ENCODE data around the gene PRDM15.

The PRDM15 gene

GRCh38 chr21:41817877-41818855 lies 61.0 kb downstream of the PRDM15 start:
- in situ Hi-C loops (cut with MboI; ENCODE audit: low pct_unique_long_range_greater_than_20kb, low sequenced_read_pairs): no loop called here
- no peak for DNase-seq

- in situ Hi-C loops (cut with MboI; ENCODE audit: low pct_unique_long_range_greater_than_20kb, low sequenced_read_pairs): no loop called here
- DNase-seq: peak; percentile 41
Observed at GRCh38 chr21:41817228-41817627, 61.9 kb downstream of the PRDM15 start.

GRCh38 chr21:41816583-41817165 lies 62.5 kb downstream of the PRDM15 start:
- DNase-seq: peak; percentile 58
- in situ Hi-C loops (cut with MboI; ENCODE audit: low pct_unique_long_range_greater_than_20kb, low sequenced_read_pairs): no loop called here

GRCh38 chr21:41815652-41816582 lies 63.2 kb downstream of the PRDM15 start:
- in situ Hi-C loops (cut with MboI; ENCODE audit: low pct_unique_long_range_greater_than_20kb, low sequenced_read_pairs): no loop called here
- no peak for DNase-seq

GRCh38 chr21:41813226-41813625 lies 65.9 kb downstream of the PRDM15 start:
- in situ Hi-C loops (cut with MboI; ENCODE audit: low pct_unique_long_range_greater_than_20kb, low sequenced_read_pairs): no loop called here
- no peak for DNase-seq

- no peak for DNase-seq
- in situ Hi-C loops (cut with MboI; ENCODE audit: low pct_unique_long_range_greater_than_20kb, low sequenced_read_pairs): no loop called here
Observed at GRCh38 chr21:41812679-41813078, 66.5 kb downstream of the PRDM15 start.

GRCh38 chr21:41810597-41810932 lies 68.6 kb downstream of the PRDM15 start:
- in situ Hi-C loops (cut with MboI; ENCODE audit: low pct_unique_long_range_greater_than_20kb, low sequenced_read_pairs): no loop called here

GRCh38 chr21:41809891-41810596 lies 69.1 kb downstream of the PRDM15 start:
- in situ Hi-C loops (cut with MboI; ENCODE audit: low pct_unique_long_range_greater_than_20kb, low sequenced_read_pairs): no loop called here

More at GRCh38 chr21:41810597-41810932, 68.6 kb downstream of the PRDM15 start:
- DNase-seq: no peak

GRCh38 chr21:41808846-41809245 lies 70.3 kb downstream of the PRDM15 start:
- in situ Hi-C loops (cut with MboI; ENCODE audit: low pct_unique_long_range_greater_than_20kb, low sequenced_read_pairs): no loop called here
- DNase-seq: no peak

More at GRCh38 chr21:41809891-41810596, 69.1 kb downstream of the PRDM15 start:
- no peak for DNase-seq

GRCh38 chr21:41808094-41808493 lies 71.0 kb downstream of the PRDM15 start:
- in situ Hi-C loops (cut with MboI; ENCODE audit: low pct_unique_long_range_greater_than_20kb, low sequenced_read_pairs): no loop called here
- no peak for DNase-seq

GRCh38 chr21:41806773-41807172 lies 72.4 kb downstream of the PRDM15 start:
- no peak for DNase-seq
- in situ Hi-C loops (cut with MboI; ENCODE audit: low pct_unique_long_range_greater_than_20kb, low sequenced_read_pairs): no loop called here

- no peak for DNase-seq
- in situ Hi-C loops (cut with MboI; ENCODE audit: low pct_unique_long_range_greater_than_20kb, low sequenced_read_pairs): no loop called here
Observed at GRCh38 chr21:41805643-41806042, 73.5 kb downstream of the PRDM15 start.

GRCh38 chr21:41805038-41805437 lies 74.1 kb downstream of the PRDM15 start:
- in situ Hi-C loops (cut with MboI; ENCODE audit: low pct_unique_long_range_greater_than_20kb, low sequenced_read_pairs): no loop called here
- no peak for DNase-seq

- in situ Hi-C loops (cut with MboI; ENCODE audit: low pct_unique_long_range_greater_than_20kb, low sequenced_read_pairs): no loop called here
- DNase-seq: no peak
Observed at GRCh38 chr21:41804381-41804780, 74.8 kb downstream of the PRDM15 start.

- DNase-seq: no peak
- in situ Hi-C loops (cut with MboI; ENCODE audit: low pct_unique_long_range_greater_than_20kb, low sequenced_read_pairs): no loop called here
Observed at GRCh38 chr21:41803316-41803715, 75.8 kb downstream of the PRDM15 start.

- in situ Hi-C loops (cut with MboI; ENCODE audit: low pct_unique_long_range_greater_than_20kb, low sequenced_read_pairs): no loop called here
Observed at GRCh38 chr21:41802684-41803083, 76.5 kb downstream of the PRDM15 start.

GRCh38 chr21:41802198-41802584 lies 77.0 kb downstream of the PRDM15 start:
- in situ Hi-C loops (cut with MboI; ENCODE audit: low pct_unique_long_range_greater_than_20kb, low sequenced_read_pairs): no loop called here
- DNase-seq: no peak

More at GRCh38 chr21:41802684-41803083, 76.5 kb downstream of the PRDM15 start:
- DNase-seq: no peak

- in situ Hi-C loops (cut with MboI; ENCODE audit: low pct_unique_long_range_greater_than_20kb, low sequenced_read_pairs): no loop called here
- no peak for DNase-seq
Observed at GRCh38 chr21:41801321-41802197, 77.6 kb downstream of the PRDM15 start.

Data from KBM-7 (cell line).